GM19239 (cell line): ENCODE data around the gene EMX2.
A peak's percentile ranks its signal among the peaks of the same experiment; 100 is the strongest.
"Not testable (repeated sequence)": the region's sequence is repeated elsewhere in the genome, so short reads cannot be mapped to it uniquely, and the experiment has no call there.

Source experiments
- DNase-seq: peaks from one replicate; pipeline ENCODE4 v3.0.0; 2011; ENCODE audit warnings: low spot score; ENCODE audit not compliant: insufficient read length
- FAIRE-seq: peaks from 2 replicates; lab custom pipeline; 2011; peaks lifted over from hg19 to GRCh38; lab: Jason Lieb, UNC

Gene EMX2

DNA sequence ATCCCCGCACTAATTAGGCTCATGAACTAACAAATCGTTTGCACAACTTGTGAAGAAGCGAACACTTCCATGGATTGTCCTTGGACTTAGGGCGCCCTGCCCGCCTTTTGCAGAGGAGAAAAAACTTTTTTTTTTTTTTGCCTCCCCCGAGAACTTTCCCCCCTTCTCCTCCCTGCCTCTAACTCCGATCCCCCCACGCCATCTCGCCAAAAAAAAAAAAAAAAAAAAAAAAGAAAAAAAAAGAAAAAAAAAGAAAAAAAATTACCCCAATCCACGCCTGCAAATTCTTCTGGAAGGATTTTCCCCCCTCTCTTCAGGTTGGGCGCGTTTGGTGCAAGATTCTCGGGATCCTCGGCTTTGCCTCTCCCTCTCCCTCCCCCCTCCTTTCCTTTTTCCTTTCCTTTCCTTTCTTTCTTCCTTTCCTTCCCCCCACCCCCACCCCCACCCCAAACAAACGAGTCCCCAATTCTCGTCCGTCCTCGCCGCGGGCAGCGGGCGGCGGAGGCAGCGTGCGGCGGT, at the start of gene EMX2:
Gene EMX2, plus strand, starts transcription at position 41 of the 519 bp plus-strand sequence. CDS start 522 bp downstream, outside the sequence.
- no peak for FAIRE-seq
- DNase-seq = no peak

GRCh38 chr10:117496031-117496430, 46.5 kb upstream of the EMX2 start:
- no peak for DNase-seq
- FAIRE-seq = no peak

GRCh38 chr10:117496616-117497028, 45.9 kb upstream of the EMX2 start:
- DNase-seq = peak; percentile 65
- FAIRE-seq = peak; percentile 84

DNA sequence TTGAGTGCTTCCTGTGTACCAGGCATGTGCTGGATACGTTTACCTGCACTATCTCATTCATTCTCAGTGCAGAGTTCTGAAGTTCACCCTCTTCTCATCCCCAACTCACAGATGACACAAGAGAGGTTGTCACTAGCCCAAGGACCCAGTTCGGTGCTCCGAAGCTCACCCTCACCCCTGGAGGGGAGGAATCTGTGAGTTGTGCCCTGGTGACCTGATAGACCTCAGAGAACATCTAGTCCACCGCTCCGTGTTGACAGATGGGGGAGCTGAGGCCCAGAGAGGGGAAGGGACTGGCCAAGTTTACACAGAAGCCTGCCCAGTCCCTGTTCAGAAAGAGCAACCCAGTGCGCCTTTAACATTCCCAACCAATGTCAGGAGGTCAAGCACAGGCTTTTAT, 44.8 kb upstream of the EMX2 start:
- no peak for FAIRE-seq
- no peak for DNase-seq

- no peak for DNase-seq
- FAIRE-seq = no peak
Observed at GRCh38 chr10:117499248-117500105, 43.1 kb upstream of the EMX2 start.

- FAIRE-seq = no peak
Observed at GRCh38 chr10:117500456-117500855, 42.1 kb upstream of the EMX2 start.

DNA sequence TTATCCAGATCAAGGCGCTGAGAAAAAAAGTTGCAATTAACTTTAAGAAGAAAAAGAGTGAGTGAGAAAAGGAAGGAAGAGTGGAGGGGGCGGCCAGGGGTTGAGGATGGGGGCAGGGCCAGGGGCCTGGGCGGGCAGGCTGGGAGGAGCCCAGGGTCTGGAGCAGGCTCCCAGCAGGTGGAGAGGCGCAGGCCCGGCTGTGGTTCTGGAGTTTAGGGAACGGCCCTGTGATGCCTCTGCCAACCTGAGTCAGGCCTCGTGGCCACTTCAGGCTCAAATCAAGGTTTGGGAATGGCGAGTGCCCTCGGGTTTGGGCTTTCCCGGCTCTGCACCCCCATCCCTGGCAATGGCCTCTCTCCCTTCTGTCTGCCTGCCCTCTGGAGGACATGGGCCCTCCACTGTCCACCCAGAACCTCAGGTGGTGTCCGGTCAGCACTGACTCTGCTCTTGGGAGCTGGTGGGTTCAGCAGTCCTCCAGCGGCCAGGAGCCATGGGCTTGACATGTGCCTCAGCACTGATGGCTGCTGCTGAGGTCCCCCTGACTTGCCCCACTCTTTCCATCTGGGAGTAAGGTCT, 41.0 kb upstream of the EMX2 start:
- no peak for DNase-seq
- no peak for FAIRE-seq

More at GRCh38 chr10:117500456-117500855, 42.1 kb upstream of the EMX2 start:
- no peak for DNase-seq

DNA sequence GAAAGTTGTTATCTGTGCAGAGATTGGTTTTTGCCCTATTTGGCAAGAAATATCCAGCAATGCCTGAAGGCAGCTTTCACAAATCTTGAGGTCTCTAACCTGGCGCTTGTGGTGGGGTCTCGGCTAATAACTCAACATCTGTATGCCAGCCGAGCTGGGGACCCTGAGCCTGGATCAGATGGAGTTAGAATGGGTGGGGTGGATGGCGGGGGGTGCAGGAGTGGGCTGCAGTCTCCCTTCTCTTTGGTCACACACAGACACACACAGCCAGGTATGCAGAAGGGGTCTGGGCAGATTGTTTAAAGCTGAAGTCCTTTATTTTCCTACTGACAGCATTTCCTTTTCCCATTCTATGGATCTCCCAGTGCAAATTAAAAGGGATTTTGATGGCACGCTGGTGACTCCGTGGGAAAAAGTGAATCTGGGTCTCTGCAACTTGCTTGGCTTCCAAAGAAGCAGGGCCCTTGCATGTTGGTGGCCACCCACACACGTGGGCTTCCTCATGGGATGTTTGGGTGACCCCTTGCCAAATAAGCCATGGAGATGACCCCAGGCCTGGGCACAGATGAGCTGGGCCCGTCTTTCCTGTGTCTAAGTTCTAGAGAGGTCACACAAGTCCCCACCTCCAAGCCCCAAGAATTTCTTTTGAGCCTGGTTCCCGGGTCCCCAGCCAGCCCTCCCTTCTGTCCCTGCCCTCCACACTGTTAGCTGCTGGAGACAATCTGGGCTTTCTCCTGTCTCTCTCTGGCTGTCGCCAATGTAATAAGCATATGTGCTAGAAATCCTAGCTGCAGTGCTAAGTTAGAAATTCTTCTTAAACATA, 39.9 kb upstream of the EMX2 start:
- no peak for DNase-seq
- no peak for FAIRE-seq

DNA sequence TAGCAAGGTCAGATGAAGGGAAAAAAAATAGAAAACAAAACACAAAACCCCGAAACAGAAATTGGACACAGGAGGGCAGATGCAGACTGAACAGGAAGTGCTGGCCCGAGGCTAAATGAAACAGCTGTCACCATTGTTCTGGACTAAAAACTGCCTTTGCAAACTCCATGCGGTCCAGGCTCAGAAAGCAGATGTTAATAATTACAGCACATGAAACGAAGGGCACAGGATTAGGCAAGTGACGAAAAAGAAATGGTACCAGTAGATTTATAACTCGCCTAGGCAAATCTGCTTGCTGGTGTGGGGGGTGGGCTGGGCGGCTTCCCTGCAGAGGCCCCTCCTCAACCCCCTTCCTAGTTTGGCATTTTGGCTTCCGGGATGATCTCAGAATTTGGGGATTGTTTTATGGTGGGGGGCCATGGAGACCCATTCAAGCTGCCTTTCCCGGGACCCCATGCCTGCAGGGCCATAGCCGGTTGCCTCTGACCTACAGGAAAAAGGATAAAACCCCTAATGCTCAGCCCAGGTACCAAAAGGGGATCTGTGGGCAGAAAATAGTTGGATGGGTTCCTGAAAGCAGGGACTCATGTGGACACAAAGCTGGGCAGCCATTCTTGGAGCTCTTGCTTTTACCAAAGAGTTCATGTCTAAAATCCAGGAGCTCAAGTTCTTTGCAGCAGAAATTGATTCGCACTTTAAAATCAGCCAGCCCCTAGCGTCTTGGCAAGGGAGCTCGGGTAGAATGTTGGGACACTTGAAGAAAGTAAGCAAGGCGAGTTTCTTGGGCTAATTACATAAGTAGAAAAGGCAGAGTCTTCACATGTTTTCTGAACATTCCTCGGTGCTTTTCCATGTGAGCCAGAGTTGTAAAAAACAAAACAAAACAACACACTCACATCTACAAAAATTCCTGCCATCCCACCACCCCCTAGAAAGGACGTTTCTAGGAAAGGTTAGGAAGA, 39.0 kb upstream of the EMX2 start:
- DNase-seq = peak; percentile 29
- peak; percentile 44 for FAIRE-seq

- FAIRE-seq (no peak), DNase-seq (no peak)
Observed at GRCh38 chr10:117504562-117504961, 38.0 kb upstream of the EMX2 start.

DNA sequence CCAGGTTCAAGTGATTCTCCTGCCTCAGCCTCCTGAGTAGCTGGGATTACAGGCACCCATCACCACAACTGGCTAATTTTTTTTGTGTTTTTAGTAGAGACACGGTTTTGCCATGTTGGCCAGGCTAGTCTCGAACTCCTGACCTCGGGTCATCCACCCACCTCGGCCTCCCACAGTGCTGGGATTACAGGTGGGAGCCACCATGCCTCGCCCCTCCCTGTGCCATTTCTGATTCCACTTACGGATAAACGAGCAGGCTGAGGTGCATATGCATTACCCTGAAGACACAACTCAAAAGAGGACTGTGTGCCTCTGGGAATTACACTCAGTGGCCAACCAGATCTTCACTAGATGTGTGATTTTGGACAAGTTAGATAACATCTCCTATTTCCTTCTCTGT, 35.5 kb upstream of the EMX2 start:
- not testable (repeated sequence) for DNase-seq, FAIRE-seq

DNA sequence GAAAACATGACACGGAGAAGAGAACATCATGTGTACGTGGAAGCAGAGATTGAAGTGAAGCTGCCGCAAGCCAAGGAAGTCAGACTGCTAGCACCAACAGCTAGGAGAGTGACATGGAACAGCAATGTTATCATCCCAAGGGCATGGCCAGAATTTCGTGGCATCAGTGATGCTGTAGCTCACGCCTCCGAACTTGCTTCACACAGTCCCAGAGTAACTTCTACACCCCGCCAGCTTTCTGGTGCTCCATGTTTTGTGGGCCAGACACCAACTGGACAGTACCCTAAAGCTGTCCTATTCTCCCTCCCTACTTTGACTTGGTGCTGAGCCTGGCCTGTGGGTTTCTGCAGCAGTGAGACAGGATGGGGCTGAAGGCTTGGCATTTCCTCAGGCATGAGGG, 33.0 kb upstream of the EMX2 start:
- FAIRE-seq (no peak), DNase-seq (no peak)

GRCh38 chr10:117511601-117512390, 30.8 kb upstream of the EMX2 start:
- no peak for DNase-seq
- no peak for FAIRE-seq

DNA sequence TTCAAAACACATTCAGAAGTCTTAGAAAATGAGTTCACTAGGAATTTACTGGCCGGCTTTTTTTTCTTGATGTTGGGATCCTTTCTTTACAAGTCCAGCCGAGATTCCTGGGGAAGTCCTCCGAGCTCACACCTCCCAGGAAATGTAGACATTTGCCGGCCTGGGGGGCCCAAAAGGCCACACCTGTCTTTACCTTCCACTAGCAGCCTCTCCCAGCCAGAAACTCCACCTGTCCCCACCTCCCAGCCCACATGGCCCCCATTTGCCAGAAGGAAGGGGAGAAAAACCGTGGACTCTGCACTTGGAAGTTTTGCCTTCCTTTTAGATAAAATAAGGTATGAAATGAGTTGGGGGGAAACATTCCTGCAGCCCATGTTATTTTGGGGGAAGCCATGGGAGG, 27.6 kb upstream of the EMX2 start:
- DNase-seq = no peak
- no peak for FAIRE-seq

- DNase-seq = no peak
- FAIRE-seq = no peak
Observed at GRCh38 chr10:117516681-117517080, 25.9 kb upstream of the EMX2 start.

DNA sequence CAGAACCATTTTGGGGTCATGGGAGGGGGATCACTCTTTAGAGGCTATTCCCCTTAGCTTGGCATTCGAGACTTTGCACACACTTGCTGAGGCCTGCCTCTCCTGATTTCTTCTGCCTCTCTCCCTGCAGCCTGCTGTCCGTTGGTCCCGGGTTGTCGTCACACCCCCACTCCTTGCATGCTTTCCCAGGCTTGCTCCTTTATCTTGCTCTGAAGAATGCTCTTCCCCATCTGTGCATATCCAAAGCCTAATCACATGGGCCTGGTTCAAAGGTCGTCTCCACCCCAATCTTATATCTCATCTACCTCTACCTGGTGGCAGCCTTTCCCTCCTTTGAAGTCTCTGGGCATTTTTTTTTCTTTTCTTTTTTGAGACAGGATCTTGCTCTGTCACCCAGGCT, 24.3 kb upstream of the EMX2 start:
- no peak for FAIRE-seq

GRCh38 chr10:117519286-117519685, 23.3 kb upstream of the EMX2 start:
- DNase-seq (no peak), FAIRE-seq (no peak)

More for the DNA sequence above, 24.3 kb upstream of the EMX2 start:
- no peak for DNase-seq

DNA sequence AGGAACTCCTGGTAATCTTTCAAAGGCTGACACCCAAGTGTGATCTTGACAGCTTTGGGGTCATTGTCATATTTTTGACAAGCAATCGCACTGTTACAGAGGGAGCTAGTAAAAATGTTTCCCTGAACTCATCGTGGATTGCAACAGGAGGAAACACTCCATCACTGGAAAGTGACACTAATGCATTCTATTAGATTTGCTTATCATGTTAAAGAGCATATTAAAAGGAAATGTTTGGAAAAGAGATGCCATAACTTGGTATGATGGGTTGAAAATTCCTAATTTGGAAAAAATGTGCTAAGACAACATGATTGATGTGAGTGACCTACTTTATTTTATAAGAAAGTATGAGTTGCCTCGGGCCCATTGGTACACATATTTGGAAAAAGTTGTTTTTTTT, 22.7 kb upstream of the EMX2 start:
- no peak for FAIRE-seq
- no peak for DNase-seq

DNA sequence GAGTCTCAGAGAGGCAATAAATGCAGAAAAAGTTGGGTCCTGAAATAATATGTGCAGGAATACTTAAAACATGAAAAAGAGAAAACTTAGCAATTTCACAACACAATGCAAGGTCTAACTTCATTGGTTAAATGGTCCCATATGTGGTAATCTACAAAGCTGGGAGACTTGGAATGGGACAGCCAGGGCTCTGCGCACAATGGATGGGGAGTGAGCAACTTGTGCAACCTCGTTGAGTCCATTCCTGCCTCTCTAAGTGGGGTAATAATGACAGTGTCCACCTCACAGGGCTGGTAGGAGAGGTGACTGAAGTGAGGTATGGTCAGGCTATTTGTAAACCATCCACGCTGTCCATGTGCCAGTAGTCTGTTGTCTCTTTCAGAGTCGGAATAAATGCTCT, 11.8 kb upstream of the EMX2 start:
- no peak for DNase-seq
- FAIRE-seq = no peak
